ENCODE results near the gene LRFN4. TPM values are rescaled to one million over a fixed set of nuclear protein-coding genes. Genes with fewer than 3 reads are reported as not detected.

LRFN4 gene
- polyA plus RNA-seq, 1 donor from 2014 or later: 85.0 TPM

DNA sequence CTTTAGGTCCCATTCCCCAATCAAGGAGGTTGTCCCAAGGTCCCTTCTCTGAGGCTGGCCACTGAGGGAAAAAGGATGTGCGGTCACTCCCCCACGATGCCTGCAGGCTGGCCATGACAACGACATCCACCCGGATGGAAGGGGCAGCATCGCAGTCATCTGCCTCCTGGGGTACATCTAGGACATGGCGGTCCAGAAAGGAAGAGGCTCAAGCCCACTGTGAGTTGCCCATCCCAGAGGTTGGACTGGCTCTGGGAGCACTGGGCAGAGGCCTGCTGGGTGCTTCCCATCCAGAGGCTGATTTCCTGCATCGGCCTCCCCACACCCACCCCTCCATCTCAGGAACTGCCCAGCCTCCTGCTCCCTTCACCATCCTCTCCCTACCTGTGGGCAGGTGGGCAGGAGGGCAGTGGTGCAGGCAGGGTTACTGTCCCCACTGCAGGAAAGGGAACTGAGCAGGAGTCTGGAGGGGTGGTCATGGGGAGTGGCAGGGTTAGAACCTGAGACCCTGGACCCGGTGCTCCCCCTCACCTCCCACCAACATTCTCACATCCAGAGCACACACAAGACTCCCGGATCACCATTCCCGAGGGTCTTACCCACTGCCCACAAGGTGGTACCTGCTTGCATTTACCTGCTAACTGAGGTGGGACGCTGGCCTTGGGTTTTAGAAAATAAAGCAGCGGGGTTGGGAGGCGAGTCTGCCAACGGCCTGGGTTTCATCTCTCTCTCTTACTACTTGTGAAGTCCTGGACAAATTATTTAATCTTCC, 9.2 kb upstream of the LRFN4 start:
- Histone ChIP-seq H2AFZ (ENCODE audit: low read depth, low read length) (no peak overlapping the region), H3K27me3 (ENCODE audit: insufficient read depth, low read depth, low read length) (no peaks in the 10 kb centered on the region), H3K4me3 (ENCODE audit: low read length) (no peak overlapping the region), H3K27ac (ENCODE audit: low read length) (no peak overlapping the region), H3K9me3 (ENCODE audit: low read length) (no peaks in the 10 kb centered on the region), H3K9me2 (ENCODE audit: insufficient read depth, low read length) (no peaks in the 10 kb centered on the region), H3K79me2 (replicated peaks; ENCODE audit: insufficient read depth, low read length) (peaks cover 13% of the 10 kb centered on the region), H3K4me2 (ENCODE audit: low read length) (no peak overlapping the region), H4K20me1 (ENCODE audit: insufficient read depth) (no peaks in the 10 kb centered on the region), H3F3A (ENCODE audit: insufficient read depth, low read length, poor library complexity, severe bottlenecking) (no peaks in the 10 kb centered on the region), H3K9ac (ENCODE audit: low read length) (no peak overlapping the region), H3K36me3 (ENCODE audit: insufficient read depth, low read length) (no peaks in the 10 kb centered on the region)
- TF ChIP-seq REST (IDR thresholded peaks at IDR 0.05; ENCODE audit: borderline replicate concordance) (no peak), SMC3 (conservative IDR thresholded peaks at IDR 0.05; ENCODE audit: poor library complexity) (no peak), TAF1 (IDR thresholded peaks at IDR 0.05; ENCODE audit: low read depth) (no peak), RAD21 (conservative IDR thresholded peaks at IDR 0.05) (no peak), POLR2AphosphoS5 (IDR thresholded peaks at IDR 0.05) (no peak), EZH2 (IDR thresholded peaks at IDR 0.05; ENCODE audit: borderline replicate concordance, insufficient read depth, low read length, poor library complexity, severe bottlenecking) (no peak), EP300 (conservative IDR thresholded peaks at IDR 0.05; ENCODE audit: poor library complexity, severe bottlenecking) (no peak), MXI1 (conservative IDR thresholded peaks at IDR 0.05; ENCODE audit: poor library complexity, severe bottlenecking) (no peak)
- TF ChIP-seq, protein P1, sequence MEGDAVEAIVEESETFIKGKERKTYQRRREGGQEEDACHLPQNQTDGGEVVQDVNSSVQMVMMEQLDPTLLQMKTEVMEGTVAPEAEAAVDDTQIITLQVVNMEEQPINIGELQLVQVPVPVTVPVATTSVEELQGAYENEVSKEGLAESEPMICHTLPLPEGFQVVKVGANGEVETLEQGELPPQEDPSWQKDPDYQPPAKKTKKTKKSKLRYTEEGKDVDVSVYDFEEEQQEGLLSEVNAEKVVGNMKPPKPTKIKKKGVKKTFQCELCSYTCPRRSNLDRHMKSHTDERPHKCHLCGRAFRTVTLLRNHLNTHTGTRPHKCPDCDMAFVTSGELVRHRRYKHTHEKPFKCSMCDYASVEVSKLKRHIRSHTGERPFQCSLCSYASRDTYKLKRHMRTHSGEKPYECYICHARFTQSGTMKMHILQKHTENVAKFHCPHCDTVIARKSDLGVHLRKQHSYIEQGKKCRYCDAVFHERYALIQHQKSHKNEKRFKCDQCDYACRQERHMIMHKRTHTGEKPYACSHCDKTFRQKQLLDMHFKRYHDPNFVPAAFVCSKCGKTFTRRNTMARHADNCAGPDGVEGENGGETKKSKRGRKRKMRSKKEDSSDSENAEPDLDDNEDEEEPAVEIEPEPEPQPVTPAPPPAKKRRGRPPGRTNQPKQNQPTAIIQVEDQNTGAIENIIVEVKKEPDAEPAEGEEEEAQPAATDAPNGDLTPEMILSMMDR (IDR thresholded peaks at IDR 0.05; ENCODE audit: poor library complexity, severe bottlenecking): no peak

- no peak for TF ChIP-seq TAF1 (IDR thresholded peaks at IDR 0.05; ENCODE audit: low read depth)
- no peak for TF ChIP-seq EZH2 (IDR thresholded peaks at IDR 0.05; ENCODE audit: borderline replicate concordance, insufficient read depth, low read length, poor library complexity, severe bottlenecking)
- no peak for TF ChIP-seq MXI1 (conservative IDR thresholded peaks at IDR 0.05; ENCODE audit: poor library complexity, severe bottlenecking)
- TF ChIP-seq, protein P1 (IDR thresholded peaks at IDR 0.05; ENCODE audit: poor library complexity, severe bottlenecking): no peak
- TF ChIP-seq SMC3 (conservative IDR thresholded peaks at IDR 0.05; ENCODE audit: poor library complexity): no peak
- no peak for TF ChIP-seq RAD21 (conservative IDR thresholded peaks at IDR 0.05)
- TF ChIP-seq POLR2AphosphoS5 (IDR thresholded peaks at IDR 0.05): no peak
- no peak for TF ChIP-seq EP300 (conservative IDR thresholded peaks at IDR 0.05; ENCODE audit: poor library complexity, severe bottlenecking)
- no peak for TF ChIP-seq REST (IDR thresholded peaks at IDR 0.05; ENCODE audit: borderline replicate concordance)
- Histone ChIP-seq H3K9me3 (ENCODE audit: low read length) (no peaks in the 10 kb centered on the region), H3K4me2 (ENCODE audit: low read length) (no peak overlapping the region), H3K9me2 (ENCODE audit: insufficient read depth, low read length) (no peaks in the 10 kb centered on the region), H3K79me2 (replicated peaks; ENCODE audit: insufficient read depth, low read length) (peaks cover 8% of the 10 kb centered on the region), H3K9ac (ENCODE audit: low read length) (no peak overlapping the region), H3K27ac (ENCODE audit: low read length) (no peak overlapping the region), H2AFZ (ENCODE audit: low read depth, low read length) (no peak overlapping the region), H3F3A (ENCODE audit: insufficient read depth, low read length, poor library complexity, severe bottlenecking) (no peaks in the 10 kb centered on the region), H3K4me3 (ENCODE audit: low read length) (no peak overlapping the region), H3K36me3 (ENCODE audit: insufficient read depth, low read length) (no peaks in the 10 kb centered on the region), H4K20me1 (ENCODE audit: insufficient read depth) (no peaks in the 10 kb centered on the region), H3K27me3 (ENCODE audit: insufficient read depth, low read depth, low read length) (no peaks in the 10 kb centered on the region)
These were observed 8.0 kb upstream of the LRFN4 start for GRCh38 chr11:66848671-66849500.

Data from neural cell (in vitro differentiated cells).